Endometrium (tissue), 2 donors: Measurements from ENCODE around the gene TMSB4Y.

ENCODE experiments used
- FAIRE-seq: peaks from 2 replicates; lab custom pipeline; 2012; peaks lifted over from hg19 to GRCh38; lab: Jason Lieb, UNC
- donor health status: control.
- donor health status: control.

The TMSB4Y gene

GRCh38 chrY:13703568-13703968 lies at the start of gene TMSB4Y:
Gene TMSB4Y (plus strand): TSS chrY:13703899.
- FAIRE-seq, result no peak

- FAIRE-seq, result no peak
Observed at GRCh38 chrY:13664162-13664561, 39.5 kb upstream of the TMSB4Y start.

- no peak for FAIRE-seq
Observed at GRCh38 chrY:13671122-13671521, 32.6 kb upstream of the TMSB4Y start.

- no peak for FAIRE-seq
Observed at GRCh38 chrY:13702276-13702675, 1.4 kb upstream of the TMSB4Y start.

GRCh38 chrY:13704121-13704930 lies 627 bp downstream of the TMSB4Y start:
- no peak for FAIRE-seq

- no peak for FAIRE-seq
Observed at GRCh38 chrY:13705197-13705596, 1.5 kb downstream of the TMSB4Y start.

- FAIRE-seq, result no peak
Observed at GRCh38 chrY:13708038-13708437, 4.3 kb downstream of the TMSB4Y start.

GRCh38 chrY:13718996-13719395 lies 15.3 kb downstream of the TMSB4Y start:
- no peak for FAIRE-seq

GRCh38 chrY:13729517-13729916 lies 25.8 kb downstream of the TMSB4Y start:
- FAIRE-seq, result no peak

- FAIRE-seq, result no peak
Observed at GRCh38 chrY:13738618-13739017, 34.9 kb downstream of the TMSB4Y start.

GRCh38 chrY:13751289-13752071 lies 47.8 kb downstream of the TMSB4Y start:
- FAIRE-seq, result no peak

GRCh38 chrY:13754661-13755060 lies 51.0 kb downstream of the TMSB4Y start:
- FAIRE-seq, result no peak
